Ecto neural progenitor cell (in vitro differentiated cells): ENCODE measurements around the gene METTL25.

ENCODE experiments used
- DNase-seq: peaks from one replicate; pipeline ENCODE4 v3.0.0-alpha.2; 2018; ENCODE audit warnings: low spot score

METTL25 gene

DNA sequence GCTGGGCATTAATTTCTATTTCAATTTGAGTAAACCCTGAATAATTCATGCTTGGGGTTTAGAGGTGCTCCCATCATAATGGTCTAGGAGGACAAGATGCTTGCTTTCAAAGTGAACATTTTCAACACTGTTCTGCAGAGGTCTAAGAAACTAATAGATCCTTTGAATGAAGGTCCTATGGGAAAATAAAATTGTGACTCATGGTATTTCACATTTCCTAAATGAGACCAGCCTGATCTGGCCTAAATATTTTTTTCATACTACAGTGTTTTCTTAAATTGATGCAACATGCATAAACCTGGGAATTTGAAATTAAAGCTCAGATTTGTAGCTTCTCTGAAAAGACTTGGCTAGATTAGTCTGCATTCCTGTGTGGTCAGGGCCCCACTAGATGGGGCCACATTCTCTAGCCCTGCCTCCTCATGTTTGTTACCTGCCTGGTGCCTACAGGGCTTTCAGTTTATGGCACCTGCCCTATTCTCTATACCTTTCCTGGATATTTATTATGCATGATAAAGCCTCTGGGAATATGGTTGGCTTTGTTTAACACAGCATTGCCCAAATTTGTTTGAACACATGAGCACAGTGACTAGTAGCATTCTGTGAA, 112.7 kb downstream of the METTL25 start:
- no peak for DNase-seq

DNA sequence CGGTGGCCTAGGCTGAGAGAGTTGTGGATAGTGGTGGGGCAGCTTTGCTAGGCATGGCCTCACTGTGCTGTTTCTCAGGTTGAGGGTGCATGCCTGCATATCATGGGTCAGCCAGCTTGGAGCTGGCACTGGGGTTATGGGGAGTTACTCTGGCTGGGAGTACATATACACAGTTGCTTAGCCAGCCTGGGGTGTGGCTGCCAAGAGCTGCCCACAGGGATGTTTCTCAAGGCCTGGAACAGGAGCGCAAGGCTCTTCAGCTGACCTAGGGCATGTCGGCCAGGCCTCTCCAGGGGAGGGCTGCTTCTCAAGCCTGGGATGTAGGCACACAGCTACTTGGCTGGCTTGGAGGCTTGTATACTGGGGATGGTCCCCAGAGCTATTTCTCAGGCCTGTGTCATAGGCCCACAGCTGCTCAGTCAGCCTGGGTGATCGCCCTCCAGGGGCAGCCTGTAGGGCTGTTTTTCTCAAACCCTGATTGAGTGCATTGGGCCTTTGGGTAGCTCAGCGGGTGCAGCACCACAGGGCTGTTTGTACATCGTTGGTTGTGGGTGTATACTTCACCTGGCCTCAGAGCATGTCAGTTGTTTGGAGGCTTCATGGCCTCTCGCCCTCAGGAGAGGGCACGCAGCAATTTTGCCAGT, 114.9 kb downstream of the METTL25 start:
- no peak for DNase-seq

GRCh38 chr12:82474181-82474797, 116.0 kb downstream of the METTL25 start:
- no peak for DNase-seq

DNA sequence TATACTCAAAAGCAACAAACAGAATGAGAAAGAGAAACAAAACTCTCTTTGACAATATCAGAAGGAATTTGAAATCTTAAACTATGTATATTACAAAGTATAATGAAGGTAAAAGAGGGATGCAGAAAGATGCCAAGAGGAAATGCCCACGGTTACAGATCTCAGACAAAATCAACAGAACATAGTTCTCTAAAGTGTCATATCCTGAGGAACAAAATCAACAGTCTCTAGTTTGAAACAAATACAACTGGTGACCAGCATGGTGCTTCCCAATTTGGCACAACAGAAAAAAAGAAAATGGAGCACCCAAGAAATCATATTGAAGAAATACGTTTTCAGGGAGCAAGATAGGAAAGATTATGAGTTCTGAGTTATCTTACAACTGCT, 116.5 kb downstream of the METTL25 start:
- no peak for DNase-seq

DNA sequence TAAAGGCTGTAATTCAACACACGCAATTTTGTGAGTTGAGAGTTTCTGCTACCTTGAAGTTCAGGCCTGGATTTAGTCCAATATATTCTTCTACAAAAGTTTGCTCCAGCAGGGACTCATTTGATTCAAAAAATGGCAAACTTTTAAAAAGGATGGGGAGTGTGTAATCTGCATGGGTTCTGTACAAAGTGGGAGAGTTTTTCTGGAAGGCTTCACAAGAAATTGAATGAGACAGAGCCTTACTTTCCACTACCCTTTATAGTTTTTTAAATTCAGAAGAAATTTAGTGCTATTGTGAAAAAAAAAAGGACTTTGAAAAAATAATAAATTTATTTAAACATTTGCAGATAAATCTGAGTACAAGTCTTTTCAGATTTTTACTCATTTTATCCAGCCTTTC, 116.9 kb downstream of the METTL25 start:
- DNase-seq, result no peak

- no peak for DNase-seq
Observed at GRCh38 chr12:82476511-82476910, 118.2 kb downstream of the METTL25 start.

- DNase-seq, result no peak
Observed at GRCh38 chr12:82479511-82479910, 121.2 kb downstream of the METTL25 start.

DNA sequence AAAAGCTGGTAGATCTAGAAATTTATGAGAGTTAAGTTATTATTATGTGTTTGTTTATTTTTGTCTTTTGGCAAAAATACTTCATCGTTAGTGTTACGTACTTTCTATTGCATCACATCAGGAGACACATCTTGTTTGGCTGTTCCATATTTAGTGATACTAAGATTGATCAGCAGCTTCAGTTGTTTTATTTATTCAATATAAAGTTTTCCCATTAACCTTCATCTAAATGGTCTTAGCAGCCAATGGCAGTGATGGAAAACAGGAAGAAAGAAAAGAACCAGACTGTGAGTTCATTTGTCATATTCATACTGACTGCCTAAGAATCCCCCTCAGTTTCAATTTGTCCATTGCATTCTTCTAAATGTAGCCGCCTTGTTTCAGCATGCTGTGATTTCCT, 122.3 kb downstream of the METTL25 start:
- no peak for DNase-seq

DNA sequence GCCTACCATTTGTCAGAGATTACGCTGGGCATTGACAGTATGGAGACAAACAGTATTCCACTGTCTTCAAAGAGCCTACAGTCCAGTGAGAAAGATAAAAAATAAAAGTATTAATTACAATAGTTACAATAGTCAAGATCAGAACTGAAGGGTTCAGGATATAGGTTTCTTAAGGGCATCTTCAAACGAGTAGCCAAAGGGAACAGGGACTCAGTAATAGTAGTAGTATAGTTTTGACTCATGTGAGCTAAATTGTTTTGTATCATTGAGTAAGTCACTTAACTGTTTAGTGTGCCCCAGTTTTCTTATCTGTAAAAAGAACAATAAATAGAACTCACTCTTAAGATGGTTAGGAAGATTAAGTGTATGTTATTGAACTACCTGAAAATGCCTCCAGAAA, 123.6 kb downstream of the METTL25 start:
- DNase-seq, result no peak

- no peak for DNase-seq
Observed at GRCh38 chr12:82486524-82487235, 128.4 kb downstream of the METTL25 start.

DNA sequence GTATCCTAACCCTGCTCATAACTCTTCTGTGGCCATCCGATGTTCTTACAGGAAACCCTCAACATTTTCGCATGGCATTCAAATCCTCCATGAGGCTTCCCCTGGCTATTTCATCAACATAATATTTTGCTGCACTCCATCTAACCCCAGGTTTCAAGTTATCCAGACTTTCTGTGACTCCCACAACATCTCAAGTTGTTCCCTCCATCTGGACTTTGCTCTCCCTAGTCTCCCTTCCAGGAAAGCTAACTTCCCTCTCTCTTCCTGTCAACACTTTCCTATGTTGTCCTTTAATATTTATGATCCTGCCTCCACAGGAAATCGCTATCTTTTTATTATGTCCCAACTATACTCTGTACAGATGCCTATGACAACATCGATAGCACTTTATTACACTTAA, 146.1 kb downstream of the METTL25 start:
- no peak for DNase-seq

- no peak for DNase-seq
Observed at GRCh38 chr12:82505150-82505549, 146.8 kb downstream of the METTL25 start.

GRCh38 chr12:82507686-82508085, 149.4 kb downstream of the METTL25 start:
- no peak for DNase-seq

DNA sequence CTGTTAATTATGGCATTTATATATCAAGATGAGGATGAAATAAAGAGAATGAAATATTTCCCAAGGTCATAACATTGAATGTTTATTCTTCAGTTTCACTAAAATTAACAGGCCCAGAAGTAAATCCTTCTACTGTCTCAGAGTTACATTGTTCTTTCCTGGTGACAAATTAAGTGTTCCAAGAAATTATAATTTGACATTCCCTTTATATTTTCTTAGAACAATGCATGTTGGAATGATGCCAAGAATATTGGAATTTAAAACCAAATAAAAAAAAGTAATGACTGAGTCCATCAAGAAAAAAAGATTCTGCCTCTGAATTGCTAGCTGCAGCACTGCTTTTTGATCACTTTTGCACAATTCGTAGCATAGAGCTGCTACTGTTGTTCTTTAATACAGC, 152.1 kb downstream of the METTL25 start:
- DNase-seq, result no peak

DNA sequence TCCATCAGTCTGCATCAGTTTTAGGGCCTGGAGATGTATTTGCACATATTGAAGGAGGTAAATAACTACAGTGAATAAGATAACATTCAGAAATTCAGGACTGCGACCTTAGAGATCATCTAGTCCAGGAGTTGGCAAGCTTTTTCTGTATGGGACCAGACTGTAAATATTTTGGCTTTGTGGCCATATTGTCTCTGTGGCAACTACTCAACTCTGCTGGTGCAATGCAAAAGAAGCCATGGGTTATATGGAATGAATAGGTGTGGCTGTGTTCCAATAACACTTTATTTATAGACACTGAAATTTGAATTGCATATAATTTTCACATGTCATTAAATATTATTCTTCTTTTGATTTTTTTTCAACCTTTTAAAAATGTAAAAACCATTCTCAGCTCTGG, 156.6 kb downstream of the METTL25 start:
- DNase-seq, result no peak

DNA sequence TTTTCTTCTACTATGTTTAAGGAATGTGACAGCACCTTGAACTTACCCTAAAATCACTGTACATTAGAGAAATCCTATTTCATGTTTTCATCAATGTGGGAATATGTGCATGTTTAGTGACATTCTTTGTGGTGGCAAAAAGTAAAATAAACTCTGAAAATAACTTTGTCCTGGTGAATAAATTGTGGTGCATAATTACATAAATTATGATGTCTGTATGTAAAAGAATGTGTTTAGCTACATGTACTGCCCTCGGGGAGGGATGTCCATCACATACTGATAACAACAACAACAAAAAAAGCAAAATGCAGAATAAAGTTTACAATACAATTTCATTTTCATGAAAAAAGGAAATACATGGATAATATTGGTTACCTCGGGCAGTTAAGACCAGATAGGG, 157.3 kb downstream of the METTL25 start:
- DNase-seq, result no peak

- no peak for DNase-seq
Observed at GRCh38 chr12:82517027-82517426, 158.7 kb downstream of the METTL25 start.

- no peak for DNase-seq
Observed at GRCh38 chr12:82517808-82518207, 159.5 kb downstream of the METTL25 start.

DNA sequence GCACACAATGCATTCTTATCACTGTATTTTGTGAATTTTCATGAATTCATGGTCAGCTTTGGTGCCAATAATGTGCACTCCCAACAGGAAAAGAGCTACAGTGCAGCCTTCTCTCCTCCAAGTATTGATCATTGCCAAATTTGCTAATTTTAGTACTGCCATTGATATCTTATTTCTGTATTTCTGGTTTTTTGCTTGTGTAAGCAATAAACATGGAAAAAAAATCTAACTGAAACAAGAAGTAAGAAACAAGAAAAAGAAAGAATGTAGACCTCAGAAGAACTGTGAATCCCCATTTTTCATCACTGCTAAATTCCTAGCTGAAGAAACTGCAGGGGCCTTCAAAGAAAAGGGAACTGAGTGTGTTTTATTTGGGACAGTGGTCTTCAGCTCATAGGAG, 161.2 kb downstream of the METTL25 start:
- DNase-seq, result no peak

- DNase-seq, result no peak
Observed at GRCh38 chr12:82522285-82522684, 164.0 kb downstream of the METTL25 start.

DNA sequence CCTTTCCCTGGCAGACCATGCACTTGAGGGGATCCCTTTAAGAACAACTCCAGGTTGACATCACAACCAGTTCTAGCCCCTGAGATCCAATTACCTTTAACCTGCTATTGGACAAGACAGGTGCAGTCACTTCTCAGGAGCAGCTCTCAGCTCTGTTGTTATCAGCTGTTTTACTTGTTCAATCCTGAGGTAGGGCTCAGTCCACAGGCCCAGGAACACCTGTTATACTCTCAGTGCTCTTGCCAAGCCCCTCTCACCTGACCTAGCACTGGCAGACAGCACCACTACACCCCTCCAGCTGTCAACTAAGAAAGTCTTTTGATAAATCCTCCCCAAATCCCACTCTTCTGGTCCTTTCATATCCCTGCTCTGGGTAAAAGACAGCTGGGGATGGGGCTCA, 164.4 kb downstream of the METTL25 start:
- no peak for DNase-seq

DNA sequence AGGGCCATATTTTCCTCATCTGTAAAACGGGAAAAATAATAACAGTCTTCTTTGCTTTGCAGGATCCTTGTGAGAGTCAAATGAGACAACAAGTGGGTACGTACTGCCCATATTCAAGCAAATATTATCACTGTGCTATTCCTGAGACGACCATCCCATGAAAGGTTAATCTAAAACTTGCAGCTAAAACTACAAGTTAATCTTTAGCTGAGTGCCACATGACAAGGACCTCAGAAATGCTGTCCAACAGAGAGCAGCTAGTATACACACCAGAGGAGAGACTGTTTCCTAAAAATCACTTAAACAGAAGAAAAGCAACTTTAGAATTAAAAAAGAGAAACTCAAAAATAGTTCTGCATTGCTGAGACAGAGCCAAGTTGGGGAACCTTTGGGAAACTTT, 165.7 kb downstream of the METTL25 start:
- no peak for DNase-seq

- no peak for DNase-seq
Observed at GRCh38 chr12:82524641-82525040, 166.3 kb downstream of the METTL25 start.
